PC-3 (cell line): ENCODE results near the gene SEPTIN2.

Source experiments
- CTCF ChIP-seq: fragments of 300-600 bp; sonication (generic); conservative IDR thresholded peaks from 2 replicates; pipeline ENCODE4 v1.5.1; 2017; ENCODE audit warnings: antibody characterized with exemption, low read depth, mild to moderate bottlenecking, low read length
- EZH2 ChIP-seq: fragments of 300-600 bp; sonication (generic); IDR thresholded peaks from one replicate; pipeline ENCODE4 v1.6.1; 2017; ENCODE audit warnings: antibody characterized with exemption, mild to moderate bottlenecking, low read length; ENCODE audit not compliant: unreplicated experiment
- EZH2phosphoT487 ChIP-seq: fragments of 300-600 bp; sonication (generic); IDR thresholded peaks from 2 replicates; pipeline ENCODE4 v1.6.1; 2018; ENCODE audit warnings: mild to moderate bottlenecking, antibody characterized with exemption, low read length, borderline replicate concordance

- TF ChIP-seq CTCF (no peak), EZH2 (no peak), EZH2phosphoT487 (no peak)
These were observed 36.3 kb upstream of the SEPTIN2 start for GRCh38 chr2:241279413-241279812.
